ENCODE measurements around the gene IL11RA. TPM values are rescaled to one million over a fixed set of nuclear protein-coding genes. Genes with fewer than 3 reads are reported as not detected.

The IL11RA gene
- polyA plus RNA-seq, 2 donors, result 7.1 to 10.7 TPM

- Histone ChIP-seq H3K27ac (ENCODE audit: low read depth in 2 of 2, low read length in 1 of 2) (no peak overlapping the region), H3K36me3 (ENCODE audit: control insufficient read depth in 2 of 2, insufficient read depth in 2 of 2, low read length in 1 of 2) (no peaks in the 10 kb centered on the region), H3K4me1 (ENCODE audit: control insufficient read depth in 2 of 2, insufficient read depth in 2 of 2, low read length in 1 of 2) (peaks cover 0 to 4% of the 10 kb centered on the region in 2 donors), H3K4me3 (ENCODE audit: low read depth in 1 of 2, low read length in 2 of 2) (no peak overlapping the region), H3K27me3 (ENCODE audit: control insufficient read depth in 1 of 2, insufficient read depth in 2 of 2, low read length in 2 of 2) (no peaks in the 10 kb centered on the region), H3K9me3 (ENCODE audit: control insufficient read depth in 2 of 2, insufficient read depth in 1 of 2, low read depth in 1 of 2, low read length in 1 of 2) (no peaks in the 10 kb centered on the region)
- 91 to 96% methylated on average over 4 of the region's 4 CpGs for WGBS, 2 donors
These were observed 32.8 kb downstream of the IL11RA start for GRCh38 chr9:34684816-34685215.

GRCh38 chr9:34685591-34685990 lies 33.6 kb downstream of the IL11RA start:
- no peaks in the 10 kb centered on the region for H3K9me3 ChIP-seq (ENCODE audit: control insufficient read depth in 2 of 2, insufficient read depth in 1 of 2, low read depth in 1 of 2, low read length in 1 of 2)
- H3K4me3 ChIP-seq (ENCODE audit: low read depth in 1 of 2, low read length in 2 of 2), result no peak overlapping the region
- H3K27ac ChIP-seq (ENCODE audit: low read depth in 2 of 2, low read length in 1 of 2), result no peak overlapping the region
- H3K27me3 ChIP-seq (ENCODE audit: control insufficient read depth in 1 of 2, insufficient read depth in 2 of 2, low read length in 2 of 2), result no peaks in the 10 kb centered on the region
- WGBS, 2 donors, result 70 to 84% methylated on average over 4 of the region's 4 CpGs
- peaks cover 0 to 5% of the 10 kb centered on the region in 2 donors for H3K4me1 ChIP-seq (ENCODE audit: control insufficient read depth in 2 of 2, insufficient read depth in 2 of 2, low read length in 1 of 2)
- no peaks in the 10 kb centered on the region for H3K36me3 ChIP-seq (ENCODE audit: control insufficient read depth in 2 of 2, insufficient read depth in 2 of 2, low read length in 1 of 2)

- Histone ChIP-seq H3K27me3 (ENCODE audit: control insufficient read depth in 1 of 2, insufficient read depth in 2 of 2, low read length in 2 of 2) (no peaks in the 10 kb centered on the region), H3K4me3 (ENCODE audit: low read depth in 1 of 2, low read length in 2 of 2) (no peak overlapping the region), H3K27ac (ENCODE audit: low read depth in 2 of 2, low read length in 1 of 2) (no peak overlapping the region), H3K9me3 (ENCODE audit: control insufficient read depth in 2 of 2, insufficient read depth in 1 of 2, low read depth in 1 of 2, low read length in 1 of 2) (no peaks in the 10 kb centered on the region), H3K36me3 (ENCODE audit: control insufficient read depth in 2 of 2, insufficient read depth in 2 of 2, low read length in 1 of 2) (no peaks in the 10 kb centered on the region), H3K4me1 (ENCODE audit: control insufficient read depth in 2 of 2, insufficient read depth in 2 of 2, low read length in 1 of 2) (peaks cover 0 to 5% of the 10 kb centered on the region in 2 donors)
- 81 to 82% methylated on average over 5 of the region's 5 CpGs for WGBS, 2 donors
These were observed 34.2 kb downstream of the IL11RA start for GRCh38 chr9:34686231-34686630.

- 55 to 74% methylated on average over 1 of the region's 1 CpG for WGBS, 2 donors
- peaks cover 0 to 5% of the 10 kb centered on the region in 2 donors for H3K4me1 ChIP-seq (ENCODE audit: control insufficient read depth in 2 of 2, insufficient read depth in 2 of 2, low read length in 1 of 2)
- H3K9me3 ChIP-seq (ENCODE audit: control insufficient read depth in 2 of 2, insufficient read depth in 1 of 2, low read depth in 1 of 2, low read length in 1 of 2), result no peaks in the 10 kb centered on the region
- no peaks in the 10 kb centered on the region for H3K27me3 ChIP-seq (ENCODE audit: control insufficient read depth in 1 of 2, insufficient read depth in 2 of 2, low read length in 2 of 2)
- no peak overlapping the region for H3K27ac ChIP-seq (ENCODE audit: low read depth in 2 of 2, low read length in 1 of 2)
- no peaks in the 10 kb centered on the region for H3K36me3 ChIP-seq (ENCODE audit: control insufficient read depth in 2 of 2, insufficient read depth in 2 of 2, low read length in 1 of 2)
- H3K4me3 ChIP-seq (ENCODE audit: low read depth in 1 of 2, low read length in 2 of 2), result no peak overlapping the region
These were observed 34.7 kb downstream of the IL11RA start for GRCh38 chr9:34686732-34687131.

- H3K27me3 ChIP-seq (ENCODE audit: control insufficient read depth in 1 of 2, insufficient read depth in 2 of 2, low read length in 2 of 2), result no peaks in the 10 kb centered on the region
- no peaks in the 10 kb centered on the region for H3K36me3 ChIP-seq (ENCODE audit: control insufficient read depth in 2 of 2, insufficient read depth in 2 of 2, low read length in 1 of 2)
- H3K9me3 ChIP-seq (ENCODE audit: control insufficient read depth in 2 of 2, insufficient read depth in 1 of 2, low read depth in 1 of 2, low read length in 1 of 2), result no peaks in the 10 kb centered on the region
- H3K27ac ChIP-seq (ENCODE audit: low read depth in 2 of 2, low read length in 1 of 2), result no peak overlapping the region
- H3K4me3 ChIP-seq (ENCODE audit: low read depth in 1 of 2, low read length in 2 of 2), result no peak overlapping the region
- 79 to 86% methylated on average over 10 of the region's 10 CpGs for WGBS, 2 donors
- peaks cover 0 to 5% of the 10 kb centered on the region in 2 donors for H3K4me1 ChIP-seq (ENCODE audit: control insufficient read depth in 2 of 2, insufficient read depth in 2 of 2, low read length in 1 of 2)
These were observed 35.5 kb downstream of the IL11RA start for GRCh38 chr9:34687276-34688030.

- no peaks in the 10 kb centered on the region for H3K27me3 ChIP-seq (ENCODE audit: control insufficient read depth in 1 of 2, insufficient read depth in 2 of 2, low read length in 2 of 2)
- H3K36me3 ChIP-seq (ENCODE audit: control insufficient read depth in 2 of 2, insufficient read depth in 2 of 2, low read length in 1 of 2), result no peaks in the 10 kb centered on the region
- H3K4me1 ChIP-seq (ENCODE audit: control insufficient read depth in 2 of 2, insufficient read depth in 2 of 2, low read length in 1 of 2), result peaks cover 0 to 5% of the 10 kb centered on the region in 2 donors
- no peaks in the 10 kb centered on the region for H3K9me3 ChIP-seq (ENCODE audit: control insufficient read depth in 2 of 2, insufficient read depth in 1 of 2, low read depth in 1 of 2, low read length in 1 of 2)
- H3K27ac ChIP-seq (ENCODE audit: low read depth in 2 of 2, low read length in 1 of 2), result no peak overlapping the region
- 64 to 75% methylated on average over 5 of the region's 5 CpGs for WGBS, 2 donors
- H3K4me3 ChIP-seq (ENCODE audit: low read depth in 1 of 2, low read length in 2 of 2), result no peak overlapping the region
These were observed 36.5 kb downstream of the IL11RA start for GRCh38 chr9:34688329-34689115.

- WGBS, 2 donors, result 59 to 61% methylated on average over 4 of the region's 4 CpGs
- Histone ChIP-seq H3K27me3 (ENCODE audit: control insufficient read depth in 1 of 2, insufficient read depth in 2 of 2, low read length in 2 of 2) (no peaks in the 10 kb centered on the region), H3K36me3 (ENCODE audit: control insufficient read depth in 2 of 2, insufficient read depth in 2 of 2, low read length in 1 of 2) (no peaks in the 10 kb centered on the region), H3K4me1 (ENCODE audit: control insufficient read depth in 2 of 2, insufficient read depth in 2 of 2, low read length in 1 of 2) (peaks cover 0 to 5% of the 10 kb centered on the region in 2 donors), H3K9me3 (ENCODE audit: control insufficient read depth in 2 of 2, insufficient read depth in 1 of 2, low read depth in 1 of 2, low read length in 1 of 2) (no peaks in the 10 kb centered on the region), H3K4me3 (ENCODE audit: low read depth in 1 of 2, low read length in 2 of 2) (no peak overlapping the region), H3K27ac (ENCODE audit: low read depth in 2 of 2, low read length in 1 of 2) (no peak overlapping the region)
These were observed 37.1 kb downstream of the IL11RA start for GRCh38 chr9:34689116-34689470.

- 70 to 87% methylated on average over 8 of the region's 8 CpGs for WGBS, 2 donors
- Histone ChIP-seq H3K4me3 (ENCODE audit: low read depth in 1 of 2, low read length in 2 of 2) (no peak overlapping the region), H3K4me1 (ENCODE audit: control insufficient read depth in 2 of 2, insufficient read depth in 2 of 2, low read length in 1 of 2) (peaks cover 0 to 5% of the 10 kb centered on the region in 2 donors), H3K27me3 (ENCODE audit: control insufficient read depth in 1 of 2, insufficient read depth in 2 of 2, low read length in 2 of 2) (no peaks in the 10 kb centered on the region), H3K9me3 (ENCODE audit: control insufficient read depth in 2 of 2, insufficient read depth in 1 of 2, low read depth in 1 of 2, low read length in 1 of 2) (no peaks in the 10 kb centered on the region), H3K36me3 (ENCODE audit: control insufficient read depth in 2 of 2, insufficient read depth in 2 of 2, low read length in 1 of 2) (no peaks in the 10 kb centered on the region), H3K27ac (ENCODE audit: low read depth in 2 of 2, low read length in 1 of 2) (no peak overlapping the region)
These were observed 37.5 kb downstream of the IL11RA start for GRCh38 chr9:34689512-34689911.

GRCh38 chr9:34690983-34691935 lies 39.3 kb downstream of the IL11RA start, which contains the start of gene CCL19:
TSS of gene CCL19 (minus strand) at chr9:34691276. CDS start at chr9:34691139, 137 bp downstream.
- 34 to 41% methylated on average over 6 of the region's 6 CpGs for WGBS, 2 donors
- H3K27ac ChIP-seq (ENCODE audit: low read depth in 2 of 2, low read length in 1 of 2), result no peak within 1 kb of the TSS

More at GRCh38 chr9:34690983-34691935, 39.3 kb downstream of the IL11RA start, which contains the start of gene CCL19:
- Histone ChIP-seq H3K4me3 (ENCODE audit: low read depth in 1 of 2, low read length in 2 of 2) (no peak within 1 kb of the TSS), H3K36me3 (ENCODE audit: control insufficient read depth in 2 of 2, insufficient read depth in 2 of 2, low read length in 1 of 2) (no peaks in the 10 kb centered on the region), H3K4me1 (ENCODE audit: control insufficient read depth in 2 of 2, insufficient read depth in 2 of 2, low read length in 1 of 2) (peaks cover 0 to 5% of the 10 kb centered on the region in 2 donors), H3K9me3 (ENCODE audit: control insufficient read depth in 2 of 2, insufficient read depth in 1 of 2, low read depth in 1 of 2, low read length in 1 of 2) (no peaks in the 10 kb centered on the region), H3K27me3 (ENCODE audit: control insufficient read depth in 1 of 2, insufficient read depth in 2 of 2, low read length in 2 of 2) (no peaks in the 10 kb centered on the region)

All from esophagus (tissue), 2 donors.